ENCODE data around the gene NKD2. TPM values are rescaled to one million over a fixed set of nuclear protein-coding genes. Genes with fewer than 3 reads are reported as not detected.

The NKD2 gene
- total RNA-seq, 1 donor: 2.2 TPM

DNA sequence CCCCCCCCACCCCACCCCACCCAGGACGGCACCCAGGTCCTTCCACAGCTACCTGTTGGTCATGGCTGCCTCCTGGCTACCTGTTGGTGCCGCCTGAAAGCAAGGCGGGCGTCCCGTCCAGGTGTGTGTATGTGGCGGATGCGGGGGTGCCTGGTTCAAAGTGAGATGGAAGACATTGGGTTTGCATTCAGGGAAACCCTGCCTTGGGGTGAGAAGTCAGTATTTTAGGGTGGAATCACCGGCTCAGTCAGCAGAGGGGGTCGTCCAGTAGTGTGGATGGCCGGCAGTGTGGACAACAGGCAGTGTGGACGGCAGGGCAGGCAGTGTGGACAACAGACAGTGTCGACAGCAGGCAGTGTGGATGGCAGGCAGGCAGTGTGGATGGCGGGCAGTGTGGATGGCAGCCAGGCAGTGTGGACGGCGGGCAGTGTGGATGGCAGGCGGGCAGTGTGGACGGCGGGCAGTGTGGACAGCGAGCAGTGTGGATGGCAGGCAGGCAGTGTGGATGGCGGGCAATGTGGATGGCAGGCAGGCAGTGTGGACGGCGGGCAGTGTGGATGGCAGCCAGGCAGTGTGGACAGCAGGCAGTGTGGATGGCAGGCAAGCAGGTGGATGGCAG lies 28.0 kb downstream of the NKD2 start:
- TF ChIP-seq, protein P1, sequence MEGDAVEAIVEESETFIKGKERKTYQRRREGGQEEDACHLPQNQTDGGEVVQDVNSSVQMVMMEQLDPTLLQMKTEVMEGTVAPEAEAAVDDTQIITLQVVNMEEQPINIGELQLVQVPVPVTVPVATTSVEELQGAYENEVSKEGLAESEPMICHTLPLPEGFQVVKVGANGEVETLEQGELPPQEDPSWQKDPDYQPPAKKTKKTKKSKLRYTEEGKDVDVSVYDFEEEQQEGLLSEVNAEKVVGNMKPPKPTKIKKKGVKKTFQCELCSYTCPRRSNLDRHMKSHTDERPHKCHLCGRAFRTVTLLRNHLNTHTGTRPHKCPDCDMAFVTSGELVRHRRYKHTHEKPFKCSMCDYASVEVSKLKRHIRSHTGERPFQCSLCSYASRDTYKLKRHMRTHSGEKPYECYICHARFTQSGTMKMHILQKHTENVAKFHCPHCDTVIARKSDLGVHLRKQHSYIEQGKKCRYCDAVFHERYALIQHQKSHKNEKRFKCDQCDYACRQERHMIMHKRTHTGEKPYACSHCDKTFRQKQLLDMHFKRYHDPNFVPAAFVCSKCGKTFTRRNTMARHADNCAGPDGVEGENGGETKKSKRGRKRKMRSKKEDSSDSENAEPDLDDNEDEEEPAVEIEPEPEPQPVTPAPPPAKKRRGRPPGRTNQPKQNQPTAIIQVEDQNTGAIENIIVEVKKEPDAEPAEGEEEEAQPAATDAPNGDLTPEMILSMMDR (IDR thresholded peaks at IDR 0.05; ENCODE audit: insufficient read depth, low read depth, low read length): no peak
- H3K4me3 ChIP-seq (ENCODE audit: low read depth, low read length): no peak overlapping the region
- no peak for DNase-seq (ENCODE audit: low read depth)

DNA sequence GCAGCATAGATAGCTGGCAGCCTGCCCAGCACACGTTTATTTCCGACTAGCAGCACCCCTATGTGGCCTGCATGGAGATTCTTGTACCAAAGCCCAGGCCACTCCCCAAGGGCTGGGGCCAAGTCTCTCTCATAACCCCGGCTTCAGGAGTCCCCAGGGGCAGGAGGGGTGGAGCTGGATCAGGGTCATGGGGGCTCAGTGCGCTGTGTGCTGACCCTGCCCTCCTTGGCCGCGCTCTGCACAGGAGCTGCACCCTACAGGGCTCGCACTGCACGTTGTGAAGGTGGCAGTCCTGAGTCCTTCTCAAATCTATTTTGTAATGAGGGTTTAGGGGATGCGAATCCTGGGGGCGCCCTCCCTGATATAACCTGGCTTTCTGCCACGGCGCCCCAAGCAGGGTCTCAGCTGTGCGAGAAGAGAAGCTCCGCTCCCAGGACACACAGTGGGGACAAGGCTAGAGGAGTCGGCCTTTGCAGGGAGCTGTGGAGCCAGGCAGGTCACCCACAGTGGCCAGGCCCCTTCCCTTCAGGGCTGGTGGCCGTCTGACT lies 28.6 kb downstream of the NKD2 start:
- DNase-seq (ENCODE audit: low read depth): no peak
- no peak overlapping the region for H3K4me3 ChIP-seq (ENCODE audit: low read depth, low read length)
- TF ChIP-seq, protein P1 (IDR thresholded peaks at IDR 0.05; ENCODE audit: insufficient read depth, low read depth, low read length): no peak

DNA sequence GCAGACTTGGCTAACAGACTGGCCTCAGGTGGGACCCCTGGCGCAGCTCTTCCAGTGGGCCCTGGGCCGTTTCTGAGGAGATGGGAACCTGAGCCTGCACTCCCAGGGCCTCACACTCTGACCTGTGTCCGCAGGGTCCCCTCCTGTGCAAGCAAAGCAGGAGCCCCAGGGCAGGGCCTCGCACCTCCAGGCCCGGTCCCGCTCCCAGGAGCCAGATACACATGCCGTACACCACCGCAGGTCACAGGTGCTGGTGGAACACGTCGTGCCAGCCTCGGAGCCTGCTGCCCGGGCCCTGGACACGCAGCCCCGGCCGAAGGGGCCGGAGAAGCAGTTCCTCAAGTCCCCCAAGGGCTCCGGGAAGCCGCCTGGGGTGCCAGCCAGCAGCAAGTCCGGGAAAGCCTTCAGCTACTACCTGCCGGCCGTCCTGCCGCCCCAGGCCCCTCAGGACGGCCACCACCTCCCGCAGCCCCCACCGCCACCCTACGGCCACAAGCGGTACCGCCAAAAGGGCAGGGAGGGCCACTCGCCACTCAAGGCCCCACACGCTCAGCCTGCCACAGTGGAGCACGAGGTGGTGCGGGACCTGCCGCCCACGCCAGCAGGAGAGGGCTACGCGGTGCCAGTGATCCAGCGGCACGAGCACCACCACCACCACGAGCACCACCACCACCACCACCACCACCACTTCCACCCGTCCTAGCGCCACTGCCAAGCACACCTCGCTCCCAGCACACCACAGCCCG lies 29.2 kb downstream of the NKD2 start:
- TF ChIP-seq, protein P1 (IDR thresholded peaks at IDR 0.05; ENCODE audit: insufficient read depth, low read depth, low read length): no peak
- DNase-seq (ENCODE audit: low read depth): no peak
- no peak overlapping the region for H3K4me3 ChIP-seq (ENCODE audit: low read depth, low read length)

DNA sequence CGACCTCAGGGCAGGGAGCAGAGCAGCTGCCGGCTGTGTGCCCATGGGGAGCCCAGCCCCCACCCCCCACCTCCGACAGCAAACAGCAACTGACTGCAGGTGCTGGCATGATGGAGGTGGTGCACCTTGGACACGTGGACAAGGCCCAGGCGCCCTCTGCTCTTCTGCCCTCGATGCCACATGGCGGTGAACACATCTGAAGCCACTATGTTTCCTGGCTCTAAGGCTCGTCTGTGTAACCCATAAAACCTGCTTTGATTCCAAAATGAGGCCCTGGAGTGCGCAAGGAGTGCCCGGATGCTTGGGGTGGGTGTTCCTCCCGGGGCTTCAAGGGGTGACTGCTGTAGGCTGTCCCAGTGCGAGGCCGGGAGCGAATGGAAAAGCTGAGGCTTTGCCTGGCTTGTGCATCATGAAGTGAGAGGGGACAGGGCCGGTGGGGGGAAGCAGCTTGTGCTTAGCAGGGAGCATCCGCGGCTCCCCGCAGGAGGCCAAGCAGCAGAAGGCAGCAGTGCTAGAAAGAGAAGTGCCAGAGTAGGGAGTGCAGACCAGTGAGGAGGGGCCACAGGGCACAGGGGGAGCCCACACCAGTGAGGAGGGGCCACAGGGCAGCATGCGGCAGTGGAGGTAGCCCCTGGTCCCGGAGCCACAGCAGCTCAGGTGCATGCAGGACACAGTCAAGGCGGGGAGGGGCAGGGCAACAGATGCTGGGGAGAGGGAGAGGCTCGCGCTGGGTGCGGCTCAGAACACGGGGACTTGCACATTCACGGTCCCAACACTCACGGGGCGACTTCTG lies 30.0 kb downstream of the NKD2 start:
- DNase-seq (ENCODE audit: low read depth): no peak
- TF ChIP-seq, protein P1 (IDR thresholded peaks at IDR 0.05; ENCODE audit: insufficient read depth, low read depth, low read length): no peak
- no peak overlapping the region for H3K4me3 ChIP-seq (ENCODE audit: low read depth, low read length)

DNA sequence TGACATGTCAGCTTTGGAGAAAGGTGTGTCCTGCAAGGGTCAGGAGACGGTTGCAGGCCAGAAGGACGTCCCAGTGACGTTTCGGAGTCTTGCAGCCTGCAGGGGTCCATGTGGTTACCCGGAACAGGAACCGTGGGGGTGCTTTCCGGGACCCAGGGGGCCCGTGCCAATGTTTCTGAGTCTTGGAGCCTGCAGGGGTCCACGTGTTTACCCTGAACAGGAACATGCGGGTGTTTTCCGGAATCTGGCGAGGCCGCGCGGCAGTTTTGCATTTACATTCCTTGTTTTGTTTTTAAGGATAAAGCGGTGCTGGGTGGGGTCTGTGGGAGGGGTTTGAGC lies 30.6 kb downstream of the NKD2 start:
- DNase-seq (ENCODE audit: low read depth): no peak
- H3K4me3 ChIP-seq (ENCODE audit: low read depth, low read length): no peak overlapping the region
- TF ChIP-seq, protein P1 (IDR thresholded peaks at IDR 0.05; ENCODE audit: insufficient read depth, low read depth, low read length): no peak

DNA sequence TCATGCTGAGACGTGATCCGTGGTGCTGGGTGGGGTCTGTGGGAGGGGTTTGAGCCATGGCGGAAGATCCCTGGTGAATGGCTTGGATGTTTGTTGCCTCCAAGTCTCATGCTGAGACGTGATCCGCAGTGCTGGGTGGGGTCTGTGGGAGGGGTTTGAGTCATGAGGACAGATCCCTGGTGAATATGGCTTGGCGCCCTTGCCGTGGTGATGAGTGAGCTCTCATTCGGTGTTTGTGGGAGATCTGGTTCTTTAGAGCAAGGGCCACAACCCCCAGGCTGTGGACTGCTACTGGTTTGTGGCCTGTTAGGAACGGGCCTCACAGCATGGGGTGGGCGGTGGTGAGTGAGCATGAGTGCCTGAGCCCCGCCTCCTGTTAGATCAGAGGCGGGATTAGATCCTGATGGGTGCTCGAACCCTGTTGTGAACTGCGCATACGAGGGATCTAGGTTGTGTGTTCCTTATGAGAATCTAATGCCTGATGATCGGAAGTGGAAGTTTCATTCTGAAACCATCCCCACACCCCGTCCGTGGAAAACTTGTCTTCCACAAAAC lies 31.2 kb downstream of the NKD2 start:
- no peak for DNase-seq (ENCODE audit: low read depth)
- no peak overlapping the region for H3K4me3 ChIP-seq (ENCODE audit: low read depth, low read length)
- TF ChIP-seq, protein P1 (IDR thresholded peaks at IDR 0.05; ENCODE audit: insufficient read depth, low read depth, low read length): no peak

Data from fibroblast of villous mesenchyme (primary cell).